ENCODE results near the gene CENATAC.

The CENATAC gene

GRCh38 chr11:118956847-118957469, 41.0 kb upstream of the CENATAC start:
- H4K20me1 ChIP-seq (ENCODE audit: insufficient read depth, low read length): no peaks in the 10 kb centered on the region
- DNase-seq (no peak), ATAC-seq (ENCODE audit: insufficient read depth, low read depth) (peak; percentile 17; the same call in 1 of the 3 replicates)
- H3K27me3 ChIP-seq (ENCODE audit: insufficient read depth, low read length, poor library complexity): no peaks in the 10 kb centered on the region
- no peak for TF ChIP-seq EZH2 (IDR thresholded peaks at IDR 0.05; ENCODE audit: borderline replicate concordance, low read depth, low read length, severe bottlenecking)
- TF ChIP-seq, protein P1, sequence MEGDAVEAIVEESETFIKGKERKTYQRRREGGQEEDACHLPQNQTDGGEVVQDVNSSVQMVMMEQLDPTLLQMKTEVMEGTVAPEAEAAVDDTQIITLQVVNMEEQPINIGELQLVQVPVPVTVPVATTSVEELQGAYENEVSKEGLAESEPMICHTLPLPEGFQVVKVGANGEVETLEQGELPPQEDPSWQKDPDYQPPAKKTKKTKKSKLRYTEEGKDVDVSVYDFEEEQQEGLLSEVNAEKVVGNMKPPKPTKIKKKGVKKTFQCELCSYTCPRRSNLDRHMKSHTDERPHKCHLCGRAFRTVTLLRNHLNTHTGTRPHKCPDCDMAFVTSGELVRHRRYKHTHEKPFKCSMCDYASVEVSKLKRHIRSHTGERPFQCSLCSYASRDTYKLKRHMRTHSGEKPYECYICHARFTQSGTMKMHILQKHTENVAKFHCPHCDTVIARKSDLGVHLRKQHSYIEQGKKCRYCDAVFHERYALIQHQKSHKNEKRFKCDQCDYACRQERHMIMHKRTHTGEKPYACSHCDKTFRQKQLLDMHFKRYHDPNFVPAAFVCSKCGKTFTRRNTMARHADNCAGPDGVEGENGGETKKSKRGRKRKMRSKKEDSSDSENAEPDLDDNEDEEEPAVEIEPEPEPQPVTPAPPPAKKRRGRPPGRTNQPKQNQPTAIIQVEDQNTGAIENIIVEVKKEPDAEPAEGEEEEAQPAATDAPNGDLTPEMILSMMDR (IDR thresholded peaks at IDR 0.05; ENCODE audit: borderline replicate concordance, extremely low read depth, low read length, poor library complexity, severe bottlenecking): no peak
- H3K4me1 ChIP-seq (ENCODE audit: insufficient read depth, low read length): no peaks in the 10 kb centered on the region
- H3K4me3 ChIP-seq (ENCODE audit: low read depth in 1 of 2, low read length in 2 of 2): no peak overlapping the region
- H3K9me3 ChIP-seq (ENCODE audit: insufficient read depth, low read length, severe bottlenecking): no peaks in the 10 kb centered on the region
- H3K79me2 ChIP-seq (ENCODE audit: insufficient read depth, low read length): no peaks in the 10 kb centered on the region
- H3K27ac ChIP-seq (ENCODE audit: low read length): no peak overlapping the region
- H3K4me2 ChIP-seq (ENCODE audit: insufficient read depth, low read length): no peak overlapping the region
- no peaks in the 10 kb centered on the region for H3K36me3 ChIP-seq (ENCODE audit: insufficient read depth, low read length)
- H2AFZ ChIP-seq (ENCODE audit: low read depth, low read length): no peak overlapping the region
- H3K9ac ChIP-seq (ENCODE audit: low read depth, low read length): no peak overlapping the region

DNA sequence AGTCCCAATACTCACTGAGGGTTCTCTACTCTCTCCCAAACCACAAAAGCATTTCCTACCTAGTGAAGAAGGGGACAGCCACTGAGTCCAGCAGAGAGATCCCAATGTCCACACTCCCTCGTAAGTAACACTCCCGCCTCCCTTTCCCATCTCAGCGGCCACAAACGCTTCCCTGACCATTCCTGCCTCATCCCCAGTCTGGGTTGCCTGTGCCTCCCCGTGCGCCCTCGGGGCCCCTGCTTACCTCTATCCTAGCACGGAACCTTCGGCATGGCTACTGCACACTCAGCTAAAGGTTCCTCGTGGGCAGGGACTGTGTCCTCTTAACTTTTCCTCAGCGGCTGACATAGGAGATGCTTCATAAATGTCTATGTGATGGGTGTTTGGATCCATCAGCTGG, 40.4 kb upstream of the CENATAC start:
- no peak for DNase-seq
- Histone ChIP-seq H3K79me2 (ENCODE audit: insufficient read depth, low read length) (no peaks in the 10 kb centered on the region), H3K36me3 (ENCODE audit: insufficient read depth, low read length) (no peaks in the 10 kb centered on the region), H3K27ac (ENCODE audit: low read length) (no peak overlapping the region), H3K4me2 (ENCODE audit: insufficient read depth, low read length) (no peak overlapping the region), H3K4me3 (ENCODE audit: low read depth in 1 of 2, low read length in 2 of 2) (no peak overlapping the region), H3K27me3 (ENCODE audit: insufficient read depth, low read length, poor library complexity) (no peaks in the 10 kb centered on the region), H3K4me1 (ENCODE audit: insufficient read depth, low read length) (no peaks in the 10 kb centered on the region), H2AFZ (ENCODE audit: low read depth, low read length) (no peak overlapping the region), H4K20me1 (ENCODE audit: insufficient read depth, low read length) (no peaks in the 10 kb centered on the region), H3K9me3 (ENCODE audit: insufficient read depth, low read length, severe bottlenecking) (no peaks in the 10 kb centered on the region), H3K9ac (ENCODE audit: low read depth, low read length) (no peak overlapping the region)
- no peak for TF ChIP-seq EZH2 (IDR thresholded peaks at IDR 0.05; ENCODE audit: borderline replicate concordance, low read depth, low read length, severe bottlenecking)
- TF ChIP-seq, protein P1 (IDR thresholded peaks at IDR 0.05; ENCODE audit: borderline replicate concordance, extremely low read depth, low read length, poor library complexity, severe bottlenecking): no peak
- ATAC-seq (ENCODE audit: insufficient read depth, low read depth): no peak

GRCh38 chr11:118957968-118958367, 40.0 kb upstream of the CENATAC start:
- H3K4me2 ChIP-seq (ENCODE audit: insufficient read depth, low read length): no peak overlapping the region
- H3K9me3 ChIP-seq (ENCODE audit: insufficient read depth, low read length, severe bottlenecking): no peaks in the 10 kb centered on the region
- no peaks in the 10 kb centered on the region for H3K27me3 ChIP-seq (ENCODE audit: insufficient read depth, low read length, poor library complexity)
- DNase-seq (no peak), ATAC-seq (ENCODE audit: insufficient read depth, low read depth) (no peak)
- H3K36me3 ChIP-seq (ENCODE audit: insufficient read depth, low read length): no peaks in the 10 kb centered on the region
- TF ChIP-seq, protein P1 (IDR thresholded peaks at IDR 0.05; ENCODE audit: borderline replicate concordance, extremely low read depth, low read length, poor library complexity, severe bottlenecking): no peak
- TF ChIP-seq EZH2 (IDR thresholded peaks at IDR 0.05; ENCODE audit: borderline replicate concordance, low read depth, low read length, severe bottlenecking): no peak
- H2AFZ ChIP-seq (ENCODE audit: low read depth, low read length): no peak overlapping the region
- no peaks in the 10 kb centered on the region for H3K4me1 ChIP-seq (ENCODE audit: insufficient read depth, low read length)
- no peak overlapping the region for H3K27ac ChIP-seq (ENCODE audit: low read length)
- H3K9ac ChIP-seq (ENCODE audit: low read depth, low read length): no peak overlapping the region
- H3K79me2 ChIP-seq (ENCODE audit: insufficient read depth, low read length): no peaks in the 10 kb centered on the region
- H4K20me1 ChIP-seq (ENCODE audit: insufficient read depth, low read length): no peaks in the 10 kb centered on the region
- no peak overlapping the region for H3K4me3 ChIP-seq (ENCODE audit: low read depth in 1 of 2, low read length in 2 of 2)
